Activated T-cell treated with anti-CD3 and anti-CD28 coated beads, Interleukin-2, amount 50 U/mL, for 72 hours (primary cell): ENCODE measurements around the gene TIMD4. TPM values are rescaled to one million over a fixed set of nuclear protein-coding genes. Genes with fewer than 3 reads are reported as not detected.

Source experiments
- ATAC-seq, 2 donors: fragments of 150-1000 bp; cut with Tn5 transposase; replicated peaks in 1 of 2; 2 replicates each; pipeline ENCODE4 v1.10.0; 2021; ENCODE audit warnings: moderate library complexity in 2 of 2, mild to moderate bottlenecking in 1 of 2
- DNase-seq, 2 donors: peaks; one replicate each; pipeline ENCODE4 v3.0.0; 2021 to 2022; ENCODE audit warnings: mixed read lengths in 1 of 2
- H3K27ac Mint-ChIP-seq: one replicate; pipeline ENCODE4 v1.8.0; 2022; ENCODE audit warnings: mild to moderate bottlenecking, moderate library complexity, mixed read lengths
- H3K27me3 Mint-ChIP-seq: one replicate; pipeline ENCODE4 v1.8.0; 2022; ENCODE audit warnings: low read depth, mixed read lengths
- H3K36me3 Mint-ChIP-seq, 2 donors: one replicate each; pipeline ENCODE4 v1.8.0; 2022; ENCODE audit warnings: mixed read lengths in 2 of 2, mild to moderate bottlenecking in 1 of 2; ENCODE audit not compliant: insufficient read depth in 2 of 2
- H3K4me1 Mint-ChIP-seq: one replicate; pipeline ENCODE4 v1.8.0; 2022; ENCODE audit warnings: low read depth, mixed read lengths
- H3K4me3 Mint-ChIP-seq, 2 donors: one replicate each; pipeline ENCODE4 v1.8.0; 2022; ENCODE audit warnings: mild to moderate bottlenecking in 2 of 2, mixed read lengths in 2 of 2, moderate library complexity in 2 of 2
- H3K9me3 Mint-ChIP-seq, 2 donors: one replicate each; pipeline ENCODE4 v1.8.0; 2022; ENCODE audit warnings: mixed read lengths in 2 of 2
- total RNA-seq, 2 donors: library from RNA; stranded (reverse); gene quantifications; one replicate each; pipeline ENCODE4 v1.2.3, GENCODE V29; 2022

Gene TIMD4
- total RNA-seq, 2 donors from 2014 or later: 7.3 to 10.6 TPM

GRCh38 chr5:156883316-156883875 is 79.6 kb downstream of the TIMD4 start:
- no peaks in the 10 kb centered on the region for H3K36me3 Mint-ChIP-seq
- DNase-seq: no peak
- no peak overlapping the region for H3K27ac Mint-ChIP-seq
- H3K4me1 Mint-ChIP-seq: peaks cover 11% of the 10 kb centered on the region
- H3K9me3 Mint-ChIP-seq: no peaks in the 10 kb centered on the region
- H3K27me3 Mint-ChIP-seq: peaks cover 11% of the 10 kb centered on the region
- no peak overlapping the region for H3K4me3 Mint-ChIP-seq
- no peak for ATAC-seq

GRCh38 chr5:156879665-156880285 is 83.3 kb downstream of the TIMD4 start:
- no peak for DNase-seq
- Mint-ChIP-seq H3K27ac (no peak overlapping the region), H3K4me3 (no peak overlapping the region), H3K36me3 (no peaks in the 10 kb centered on the region), H3K9me3 (no peaks in the 10 kb centered on the region), H3K4me1 (peaks cover 11% of the 10 kb centered on the region), H3K27me3 (peaks cover 16% of the 10 kb centered on the region)
- ATAC-seq: no peak

- Mint-ChIP-seq H3K4me1 (no peaks in the 10 kb centered on the region), H3K9me3 (peaks cover 8 to 10% of the 10 kb centered on the region in 2 donors), H3K27me3 (no peaks in the 10 kb centered on the region), H3K36me3 (peaks cover 8 to 9% of the 10 kb centered on the region in 2 donors), H3K4me3 (no peak overlapping the region), H3K27ac (no peak overlapping the region)
- DNase-seq: no peak
- ATAC-seq: no peak
These were observed 91.8 kb downstream of the TIMD4 start for GRCh38 chr5:156871212-156871611.

- H3K27ac Mint-ChIP-seq: no peak overlapping the region
- H3K4me1 Mint-ChIP-seq: no peaks in the 10 kb centered on the region
- DNase-seq (no peak), ATAC-seq (no peak)
- no peaks in the 10 kb centered on the region for H3K27me3 Mint-ChIP-seq
- H3K36me3 Mint-ChIP-seq: peaks cover 8 to 9% of the 10 kb centered on the region in 2 donors
- H3K9me3 Mint-ChIP-seq: peaks cover 8 to 10% of the 10 kb centered on the region in 2 donors
- no peak overlapping the region for H3K4me3 Mint-ChIP-seq
These were observed 92.6 kb downstream of the TIMD4 start for GRCh38 chr5:156870498-156870839.

Other genes starting within 250 kb of the TIMD4 start
- gene PPP1R2B, start 112.9 kb downstream of the TIMD4 start, total RNA-seq: under 1 TPM; 0.34 to 0.42 TPM
- 1 to 10 TPM; 2.6 to 2.7 TPM for gene HAVCR1, start 95.9 kb upstream of the TIMD4 start, total RNA-seq
- 10 to 100 TPM; 19.7 to 30.2 TPM for gene HAVCR2, start 145.8 kb upstream of the TIMD4 start, total RNA-seq
- 10 to 100 TPM; 12.7 to 16.7 TPM for gene MED7, start 179.6 kb upstream of the TIMD4 start, total RNA-seq
- under 1 TPM; 0.22 to 0.39 TPM for gene GARIN3, start 203.0 kb upstream of the TIMD4 start, total RNA-seq
- 100 to 1,000 TPM; 289 to 314 TPM for gene ITK, start 217.6 kb upstream of the TIMD4 start, total RNA-seq